Stimulated activated CD4-positive, alpha-beta T cell treated with anti-CD3 and anti-CD28 coated beads, Interleukin-2, amount 100 ng/mL, for 48 hours (primary cell): ENCODE data around the gene CYTH3.
"Not testable (repeated sequence)": the region's sequence is repeated elsewhere in the genome, so short reads cannot be mapped to it uniquely, and the experiment has no call there.

Experiments used
- DNase-seq, 2 donors: peaks; one replicate each; pipeline ENCODE4 v3.0.0-alpha.2; 2020

CYTH3 gene

GRCh38 chr7:6272481-6273323 lies at the start of gene CYTH3:
CYTH3 (minus strand) TSS chr7:6272624; CDS start chr7:6272507, 117 bp downstream.
- peak; percentile 68 to 81 for DNase-seq

- no peak for DNase-seq
Measured at GRCh38 chr7:6320791-6321190, 48.4 kb upstream of the CYTH3 start.

GRCh38 chr7:6317797-6318438 lies 45.5 kb upstream of the CYTH3 start:
- peak in 1 of 2 donors; percentile 7 for DNase-seq

GRCh38 chr7:6316226-6316625 lies 43.8 kb upstream of the CYTH3 start:
- no peak for DNase-seq

- DNase-seq: no peak
Measured at GRCh38 chr7:6315746-6316145, 43.3 kb upstream of the CYTH3 start.

GRCh38 chr7:6310271-6310993 lies 38.0 kb upstream of the CYTH3 start:
- no peak for DNase-seq

GRCh38 chr7:6307762-6308161 lies 35.3 kb upstream of the CYTH3 start:
- DNase-seq: no peak

GRCh38 chr7:6306471-6306870 lies 34.0 kb upstream of the CYTH3 start:
- no peak for DNase-seq

GRCh38 chr7:6305330-6305729 lies 32.9 kb upstream of the CYTH3 start:
- no peak for DNase-seq

- DNase-seq: not testable (repeated sequence)
Measured at GRCh38 chr7:6301446-6301845, 29.0 kb upstream of the CYTH3 start.

- DNase-seq: no peak
Measured at GRCh38 chr7:6299774-6300173, 27.4 kb upstream of the CYTH3 start.

- no peak for DNase-seq
Measured at GRCh38 chr7:6294839-6295238, 22.4 kb upstream of the CYTH3 start.

- DNase-seq: no peak
Measured at GRCh38 chr7:6293202-6293601, 20.8 kb upstream of the CYTH3 start.

- DNase-seq: not testable (repeated sequence)
Measured at GRCh38 chr7:6291941-6292340, 19.5 kb upstream of the CYTH3 start.

- no peak for DNase-seq
Measured at GRCh38 chr7:6291531-6291930, 19.1 kb upstream of the CYTH3 start.

- no peak for DNase-seq
Measured at GRCh38 chr7:6290319-6290741, 17.9 kb upstream of the CYTH3 start.

GRCh38 chr7:6288270-6288860 lies 15.9 kb upstream of the CYTH3 start:
- no peak for DNase-seq

- DNase-seq: no peak
Measured at GRCh38 chr7:6286486-6286885, 14.1 kb upstream of the CYTH3 start.

GRCh38 chr7:6284461-6285360 lies 12.3 kb upstream of the CYTH3 start:
- no peak for DNase-seq

- DNase-seq: no peak
Measured at GRCh38 chr7:6284055-6284400, 11.6 kb upstream of the CYTH3 start.

- DNase-seq: not testable (repeated sequence)
Measured at GRCh38 chr7:6283391-6284054, 11.1 kb upstream of the CYTH3 start.

GRCh38 chr7:6279937-6280336 lies 7.5 kb upstream of the CYTH3 start:
- no peak for DNase-seq
